Kidney epithelial cell (primary cell): ENCODE data around the gene CDH18. TPM values are rescaled to one million over a fixed set of nuclear protein-coding genes. Genes with fewer than 3 reads are reported as not detected.
A peak's percentile ranks its signal among the peaks of the same experiment; 100 is the strongest.
"Not testable (repeated sequence)": the region's sequence is repeated elsewhere in the genome, so short reads cannot be mapped to it uniquely, and the experiment has no call there.

Source experiments
- DNase-seq: peaks from one replicate; pipeline ENCODE4 v3.0.0-alpha.2; 2010; ENCODE audit warnings: low read depth
- H3K27me3 ChIP-seq: 2 replicates; pipeline ENCODE4 v1.6.0; 2011; ENCODE audit warnings: low read length; ENCODE audit not compliant: control insufficient read depth, insufficient read depth
- H3K36me3 ChIP-seq: 2 replicates; pipeline ENCODE4 v1.5.1; 2011; ENCODE audit warnings: low read length; ENCODE audit not compliant: control insufficient read depth, insufficient read depth
- H3K4me3 ChIP-seq: 2 replicates; pipeline ENCODE4 v1.5.1; 2011; ENCODE audit warnings: low read depth, mild to moderate bottlenecking, control low read depth, low read length
- total RNA-seq: library from RNA; depleted of rRNA; stranded (reverse); fragments of >200 nt; gene quantifications from 2 replicates; pipeline ENCODE4 v1.2.3, GENCODE V29; 2015
- TF ChIP-seq, protein P1 (sequence below): IDR thresholded peaks from 2 replicates; pipeline ENCODE4 v1.5.1; 2011; ENCODE audit warnings: mild to moderate bottlenecking, moderate library complexity, low read length, control low read depth, inconsistent platforms; ENCODE audit not compliant: insufficient read depth, poor library complexity, severe bottlenecking

The CDH18 gene
- total RNA-seq, 1 donor from 2014 or later = 0.21 TPM

DNA sequence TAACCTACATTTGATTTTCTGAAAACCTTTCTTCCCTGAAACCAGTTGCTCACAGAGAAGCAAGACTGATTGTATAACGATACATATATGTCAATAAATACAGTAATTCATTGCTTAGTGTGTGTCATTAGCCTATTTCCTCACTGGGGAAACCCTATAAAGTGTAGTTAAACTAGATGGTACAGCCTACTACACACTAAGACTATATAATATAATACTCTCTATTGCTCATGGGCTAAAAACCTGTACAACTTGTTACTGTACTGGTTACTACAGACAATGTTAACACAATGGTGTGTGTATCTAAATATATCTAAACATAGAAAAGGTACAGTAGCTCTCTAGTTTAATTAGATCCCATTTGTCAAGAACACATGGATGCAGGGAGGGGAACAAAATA, 181.2 kb downstream of the CDH18 start:
- DNase-seq = no peak
- no peak overlapping the region for H3K4me3 ChIP-seq
- no peaks in the 10 kb centered on the region for H3K36me3 ChIP-seq
- TF ChIP-seq, protein P1, sequence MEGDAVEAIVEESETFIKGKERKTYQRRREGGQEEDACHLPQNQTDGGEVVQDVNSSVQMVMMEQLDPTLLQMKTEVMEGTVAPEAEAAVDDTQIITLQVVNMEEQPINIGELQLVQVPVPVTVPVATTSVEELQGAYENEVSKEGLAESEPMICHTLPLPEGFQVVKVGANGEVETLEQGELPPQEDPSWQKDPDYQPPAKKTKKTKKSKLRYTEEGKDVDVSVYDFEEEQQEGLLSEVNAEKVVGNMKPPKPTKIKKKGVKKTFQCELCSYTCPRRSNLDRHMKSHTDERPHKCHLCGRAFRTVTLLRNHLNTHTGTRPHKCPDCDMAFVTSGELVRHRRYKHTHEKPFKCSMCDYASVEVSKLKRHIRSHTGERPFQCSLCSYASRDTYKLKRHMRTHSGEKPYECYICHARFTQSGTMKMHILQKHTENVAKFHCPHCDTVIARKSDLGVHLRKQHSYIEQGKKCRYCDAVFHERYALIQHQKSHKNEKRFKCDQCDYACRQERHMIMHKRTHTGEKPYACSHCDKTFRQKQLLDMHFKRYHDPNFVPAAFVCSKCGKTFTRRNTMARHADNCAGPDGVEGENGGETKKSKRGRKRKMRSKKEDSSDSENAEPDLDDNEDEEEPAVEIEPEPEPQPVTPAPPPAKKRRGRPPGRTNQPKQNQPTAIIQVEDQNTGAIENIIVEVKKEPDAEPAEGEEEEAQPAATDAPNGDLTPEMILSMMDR = no peak
- no peaks in the 10 kb centered on the region for H3K27me3 ChIP-seq

DNA sequence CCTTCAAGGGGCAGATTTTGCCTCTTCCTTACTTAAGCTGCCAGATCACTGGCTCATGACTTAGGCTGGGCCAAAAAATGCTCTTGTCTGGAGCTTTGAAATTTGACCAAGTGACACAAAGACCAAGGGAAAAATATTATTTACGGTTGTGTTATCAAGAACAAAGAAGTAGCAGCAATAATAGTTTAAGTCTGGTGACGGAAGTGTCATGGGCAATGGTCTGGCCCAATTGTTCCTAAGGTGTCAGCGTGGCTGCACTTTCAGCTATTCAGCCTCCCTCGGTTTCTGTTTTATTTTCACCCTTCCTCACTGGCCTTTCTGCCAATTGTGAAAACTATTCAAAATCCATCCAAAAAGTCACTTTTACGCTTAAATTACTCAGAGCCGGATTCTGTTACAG, 185.3 kb downstream of the CDH18 start:
- Histone ChIP-seq H3K36me3 (no peaks in the 10 kb centered on the region), H3K27me3 (no peaks in the 10 kb centered on the region), H3K4me3 (no peak overlapping the region)
- DNase-seq = no peak
- TF ChIP-seq, protein P1 = no peak

DNA sequence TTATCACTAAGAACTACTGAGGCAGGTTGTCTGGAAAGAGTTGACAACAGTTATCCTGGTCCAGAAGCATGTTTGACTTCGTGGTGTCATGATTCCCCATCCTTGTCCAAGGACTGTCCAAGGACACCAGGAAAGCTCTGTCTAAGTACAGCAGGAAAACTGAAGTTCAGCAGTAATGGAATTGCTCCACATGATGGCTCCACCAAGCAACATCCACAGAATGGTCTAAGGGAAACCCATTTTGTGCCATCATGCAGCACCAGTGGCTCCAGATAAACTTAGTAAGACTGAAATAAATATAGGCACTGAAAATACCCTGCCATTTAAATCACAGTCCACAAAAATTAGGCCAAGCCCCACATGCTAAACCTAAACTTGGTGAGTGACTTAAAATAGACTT, 192.8 kb downstream of the CDH18 start:
- no peak overlapping the region for H3K4me3 ChIP-seq
- TF ChIP-seq, protein P1 = peak; percentile 24
- no peaks in the 10 kb centered on the region for H3K36me3 ChIP-seq
- H3K27me3 ChIP-seq = no peaks in the 10 kb centered on the region
- no peak for DNase-seq

DNA sequence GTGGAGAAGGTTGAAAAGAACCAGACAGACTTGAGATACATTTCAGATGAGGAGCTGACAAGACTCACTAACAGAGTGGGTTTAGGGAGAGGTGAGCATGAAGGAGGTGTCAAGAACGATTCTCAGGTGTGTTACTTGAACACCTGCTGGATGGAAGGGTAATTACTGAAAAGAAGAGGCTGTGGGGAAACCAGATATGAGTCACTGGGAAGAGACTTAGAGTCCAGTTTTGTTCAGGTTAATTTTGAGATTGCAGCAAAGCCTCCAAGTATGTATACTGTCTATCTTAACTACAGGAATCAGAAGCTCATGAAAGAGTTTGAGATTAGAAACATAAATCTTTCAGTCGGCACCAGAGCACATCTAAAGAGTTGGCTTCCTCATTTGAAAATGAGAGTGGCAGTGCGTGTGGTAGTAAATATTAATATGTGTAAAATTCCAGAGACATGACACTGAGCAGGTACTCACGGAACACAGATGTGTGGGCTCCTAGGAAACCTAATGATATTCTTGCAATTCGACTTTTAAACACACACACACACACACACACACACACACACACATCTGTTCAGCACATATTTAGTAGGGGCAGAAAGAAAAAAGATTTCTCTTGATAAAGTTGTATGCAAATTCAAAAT, 197.1 kb downstream of the CDH18 start:
- no peak for DNase-seq
- TF ChIP-seq, protein P1 = no peak
- H3K4me3 ChIP-seq = no peak overlapping the region
- no peaks in the 10 kb centered on the region for H3K27me3 ChIP-seq
- no peaks in the 10 kb centered on the region for H3K36me3 ChIP-seq

DNA sequence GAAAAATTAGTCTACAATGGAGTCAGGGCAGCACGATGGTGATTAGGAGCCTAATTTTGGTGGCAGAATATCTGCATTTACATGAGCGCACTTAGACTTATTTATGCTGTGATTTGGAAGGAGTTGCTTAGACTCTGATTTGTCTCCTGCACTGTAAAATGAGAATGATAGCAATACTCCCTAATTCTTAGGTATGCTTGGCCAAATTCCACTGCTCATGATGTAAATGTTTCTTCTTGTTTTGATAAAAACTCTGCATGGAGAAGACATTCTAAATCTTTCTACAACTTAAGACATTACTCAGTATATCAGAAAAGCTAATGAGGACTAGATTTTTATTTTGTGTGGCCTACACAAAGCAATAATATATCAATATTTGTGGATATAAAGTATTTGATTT, 205.4 kb downstream of the CDH18 start:
- Histone ChIP-seq H3K4me3 (no peak overlapping the region), H3K27me3 (no peaks in the 10 kb centered on the region), H3K36me3 (no peaks in the 10 kb centered on the region)
- DNase-seq = no peak
- TF ChIP-seq, protein P1 = no peak

DNA sequence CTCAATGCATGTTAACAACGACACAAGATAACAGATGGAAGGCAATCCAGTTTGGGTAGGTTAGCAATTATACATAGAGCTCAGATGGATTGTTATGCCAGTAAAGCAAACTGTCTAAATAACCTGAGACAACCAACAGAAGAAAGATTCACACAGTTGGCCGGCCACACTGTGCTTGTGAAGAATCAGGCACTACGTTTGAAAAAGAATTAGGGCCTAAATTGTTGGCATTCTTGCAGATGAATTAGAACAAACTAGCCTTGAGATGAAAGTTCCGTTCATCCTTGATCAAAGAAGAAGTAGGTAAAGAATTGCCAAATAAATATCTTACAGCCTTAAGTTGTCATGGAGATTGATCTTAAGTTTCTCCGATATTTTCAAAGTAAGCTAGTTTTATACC, 210.6 kb downstream of the CDH18 start:
- Histone ChIP-seq H3K36me3 (no peaks in the 10 kb centered on the region), H3K4me3 (no peak overlapping the region), H3K27me3 (no peaks in the 10 kb centered on the region)
- DNase-seq = no peak
- TF ChIP-seq, protein P1 = no peak

DNA sequence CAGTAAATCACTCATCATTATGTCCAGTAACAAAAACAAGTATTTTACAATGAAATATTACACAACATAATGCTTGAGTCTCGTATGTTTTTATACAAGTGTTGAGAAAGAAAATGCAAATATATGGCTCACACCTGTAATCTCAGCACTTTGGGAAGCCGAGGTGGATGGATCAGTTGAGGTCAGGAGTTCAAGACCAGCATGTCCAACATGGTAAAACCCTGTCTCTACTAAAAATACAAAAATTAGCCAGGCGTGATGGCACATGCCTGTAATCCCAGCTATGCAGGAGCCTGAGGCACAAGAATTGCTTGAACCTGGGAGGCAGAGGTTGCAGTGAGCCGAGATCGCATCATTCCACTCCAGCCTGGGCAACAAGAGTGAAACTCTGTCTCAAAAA, 211.1 kb downstream of the CDH18 start:
- not testable (repeated sequence) for H3K36me3 ChIP-seq, H3K4me3 ChIP-seq, DNase-seq

More for the DNA sequence above, 211.1 kb downstream of the CDH18 start:
- not testable (repeated sequence) for H3K27me3 ChIP-seq
